HepG2 (cell line): ENCODE measurements around the gene MUC13. TPM values are rescaled to one million over a fixed set of nuclear protein-coding genes. Genes with fewer than 3 reads are reported as not detected.

Experiments used
- ASH2L ChIP-seq: fragments of 300-600, 200-600 bp; sonication (generic); IDR thresholded peaks from 2 replicates; pipeline ENCODE4 v1.7.0; 2017; ENCODE audit warnings: low read depth, mild to moderate bottlenecking, moderate library complexity, mixed read lengths, low read length; ENCODE audit not compliant: insufficient read length
- GATAD2A ChIP-seq: IDR thresholded peaks from 2 replicates; pipeline ENCODE4 v1.6.1; 2016
- HMG20A ChIP-seq: IDR thresholded peaks from 2 replicates; pipeline ENCODE4 v1.6.1; 2016; ENCODE audit warnings: borderline replicate concordance
- HNF4A ChIP-seq: sonication (generic); formaldehyde crosslinking; IDR thresholded peaks from 2 replicates; pipeline ENCODE4 v1.4.0; 2020; ENCODE audit warnings: missing genetic modification reagents
- KLF9 ChIP-seq: IDR thresholded peaks from 2 replicates; pipeline ENCODE4 v1.6.1; 2016; ENCODE audit warnings: low read depth
- LCORL ChIP-seq, 2 experiments: fragments of 450-650 bp in 1 of 2; sonication (generic) in 1 of 2; formaldehyde crosslinking in 1 of 2; IDR thresholded peaks; 2 replicates each; pipeline versions ENCODE4 v1.5.0 to v1.6.1; 2017 to 2020; ENCODE audit warnings: antibody characterized with exemption in 1 of 2, missing genetic modification reagents in 1 of 2
- MED13 ChIP-seq: sonication (generic); formaldehyde crosslinking; IDR thresholded peaks from 2 replicates; pipeline ENCODE4 v1.5.0; 2020; ENCODE audit warnings: missing genetic modification reagents
- PPARG ChIP-seq: conservative IDR thresholded peaks from 2 replicates; pipeline ENCODE4 v1.6.1; 2016; ENCODE audit warnings: missing biosample characterization, missing genetic modification reagents
- RARA ChIP-seq: IDR thresholded peaks from 2 replicates; pipeline ENCODE4 v1.6.1; 2016; ENCODE audit warnings: missing genetic modification reagents, missing compliant biosample characterization
- RXRB ChIP-seq: IDR thresholded peaks from 2 replicates; pipeline ENCODE4 v1.6.1; 2016; ENCODE audit warnings: borderline replicate concordance, missing genetic modification reagents, missing compliant biosample characterization
- SAP130 ChIP-seq: IDR thresholded peaks from 2 replicates; pipeline ENCODE4 v1.6.1; 2016; ENCODE audit warnings: low read depth
- SOX5 ChIP-seq: IDR thresholded peaks from 2 replicates; pipeline ENCODE4 v1.6.1; 2016; ENCODE audit warnings: borderline replicate concordance
- ZNF362 ChIP-seq: sonication (generic); formaldehyde crosslinking; IDR thresholded peaks from 2 replicates; pipeline ENCODE4 v1.4.0; 2020; ENCODE audit warnings: missing genetic modification reagents, mild to moderate bottlenecking, borderline replicate concordance
- ZNF44 ChIP-seq: sonication (generic); formaldehyde crosslinking; IDR thresholded peaks from 2 replicates; pipeline ENCODE4 v1.5.1; 2020; ENCODE audit warnings: mild to moderate bottlenecking, missing genetic modification reagents
- polyA plus RNA-seq, 8 experiments: library from polyadenylated mRNA; depleted of rRNA in 3 of 8; stranded (reverse) in 7 of 8; unstranded in 1 of 8; fragments of >200 nt; fragmentation: Illumina TruSeq in 4 of 8; extraction: Trizol in 4 of 8; gene quantifications; 2 replicates each; pipeline versions ENCODE4 v1.2.1 to v1.2.3, GENCODE V29; 2011 to 2016; ENCODE audit warnings: low read depth in 4 of 8, missing spikeins in 1 of 8, mixed read lengths in 1 of 8; ENCODE audit not compliant: insufficient read depth in 1 of 8
- total RNA-seq, 5 experiments: library from RNA; depleted of rRNA; stranded (reverse); fragments of >200 nt; fragmentation: Illumina TruSeq; extraction: Trizol; gene quantifications; 2 replicates each; pipeline ENCODE4 v1.2.3, GENCODE V29; 2016; ENCODE audit warnings: low read depth in 1 of 5
- TF ChIP-seq, protein P1 (sequence below): sonication (generic); formaldehyde crosslinking; IDR thresholded peaks from 2 replicates; pipeline ENCODE4; 2020; ENCODE audit warnings: missing genetic modification reagents, mild to moderate bottlenecking, borderline replicate concordance

The MUC13 gene
- total and polyA plus RNA-seq, 2 of the 13 experiments (the other 11 are each of a cell fraction or from before 2014, with no cell fraction given): 0.04 to 1.2 TPM

DNA sequence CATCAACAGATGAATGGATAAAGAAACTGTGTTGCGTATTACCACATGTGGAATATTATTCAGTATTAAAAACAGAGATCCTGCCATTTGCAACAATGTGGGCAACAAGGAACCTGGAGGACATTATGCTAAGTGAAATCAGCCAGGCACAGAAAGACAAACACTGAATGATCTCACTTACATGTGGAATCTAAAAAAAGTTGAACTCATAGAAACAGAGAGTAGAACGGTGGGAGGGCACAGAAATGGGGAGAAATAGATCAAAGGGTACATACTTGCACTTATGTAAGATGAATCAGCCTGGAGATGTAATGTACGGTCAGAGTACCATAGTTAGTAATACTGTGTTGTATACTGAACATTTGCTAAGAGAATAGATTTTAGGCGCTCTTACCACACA lies 29.8 kb upstream of the MUC13 start (continued):
- TF ChIP-seq SAP130 (peak; percentile 30; the same call in 1 of the 2 replicates), KLF9 (no peak), ASH2L (peak; percentile 7), RARA (CRISPR knock-in tag) (0 out of 2 replicates have a peak, but pooled peaks have one; percentile 12), ZNF362 (peak; percentile 57; the same call in 1 of the 2 replicates), SOX5 (CRISPR knock-in tag) (peak; percentile 54; the same call in 1 of the 2 replicates), PPARG (peak; percentile 79), MED13 (no peak), HNF4A (0 out of 2 replicates have a peak, but pooled peaks have one; percentile 7), RXRB (CRISPR knock-in tag) (0 out of 2 replicates have a peak, but pooled peaks have one; percentile 66), ZNF44 (CRISPR knock-in tag) (0 out of 2 replicates have a peak, but pooled peaks have one; percentile 10), LCORL (IDR thresholded peaks at IDR 0.05) (peak; percentile 37; the same call in 1 of the 2 replicates), LCORL (CRISPR knock-in tag; IDR thresholded peaks at IDR 0.05) (no peak), HMG20A (peak; percentile 34; the same call in 1 of the 2 replicates), GATAD2A (CRISPR knock-in tag) (0 out of 2 replicates have a peak, but pooled peaks have one; percentile 18)
- TF ChIP-seq, protein P1, sequence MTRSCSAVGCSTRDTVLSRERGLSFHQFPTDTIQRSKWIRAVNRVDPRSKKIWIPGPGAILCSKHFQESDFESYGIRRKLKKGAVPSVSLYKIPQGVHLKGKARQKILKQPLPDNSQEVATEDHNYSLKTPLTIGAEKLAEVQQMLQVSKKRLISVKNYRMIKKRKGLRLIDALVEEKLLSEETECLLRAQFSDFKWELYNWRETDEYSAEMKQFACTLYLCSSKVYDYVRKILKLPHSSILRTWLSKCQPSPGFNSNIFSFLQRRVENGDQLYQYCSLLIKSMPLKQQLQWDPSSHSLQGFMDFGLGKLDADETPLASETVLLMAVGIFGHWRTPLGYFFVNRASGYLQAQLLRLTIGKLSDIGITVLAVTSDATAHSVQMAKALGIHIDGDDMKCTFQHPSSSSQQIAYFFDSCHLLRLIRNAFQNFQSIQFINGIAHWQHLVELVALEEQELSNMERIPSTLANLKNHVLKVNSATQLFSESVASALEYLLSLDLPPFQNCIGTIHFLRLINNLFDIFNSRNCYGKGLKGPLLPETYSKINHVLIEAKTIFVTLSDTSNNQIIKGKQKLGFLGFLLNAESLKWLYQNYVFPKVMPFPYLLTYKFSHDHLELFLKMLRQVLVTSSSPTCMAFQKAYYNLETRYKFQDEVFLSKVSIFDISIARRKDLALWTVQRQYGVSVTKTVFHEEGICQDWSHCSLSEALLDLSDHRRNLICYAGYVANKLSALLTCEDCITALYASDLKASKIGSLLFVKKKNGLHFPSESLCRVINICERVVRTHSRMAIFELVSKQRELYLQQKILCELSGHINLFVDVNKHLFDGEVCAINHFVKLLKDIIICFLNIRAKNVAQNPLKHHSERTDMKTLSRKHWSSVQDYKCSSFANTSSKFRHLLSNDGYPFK (CRISPR knock-in tag): no peak
